ENCODE measurements around the gene TUBGCP2.

DNA sequence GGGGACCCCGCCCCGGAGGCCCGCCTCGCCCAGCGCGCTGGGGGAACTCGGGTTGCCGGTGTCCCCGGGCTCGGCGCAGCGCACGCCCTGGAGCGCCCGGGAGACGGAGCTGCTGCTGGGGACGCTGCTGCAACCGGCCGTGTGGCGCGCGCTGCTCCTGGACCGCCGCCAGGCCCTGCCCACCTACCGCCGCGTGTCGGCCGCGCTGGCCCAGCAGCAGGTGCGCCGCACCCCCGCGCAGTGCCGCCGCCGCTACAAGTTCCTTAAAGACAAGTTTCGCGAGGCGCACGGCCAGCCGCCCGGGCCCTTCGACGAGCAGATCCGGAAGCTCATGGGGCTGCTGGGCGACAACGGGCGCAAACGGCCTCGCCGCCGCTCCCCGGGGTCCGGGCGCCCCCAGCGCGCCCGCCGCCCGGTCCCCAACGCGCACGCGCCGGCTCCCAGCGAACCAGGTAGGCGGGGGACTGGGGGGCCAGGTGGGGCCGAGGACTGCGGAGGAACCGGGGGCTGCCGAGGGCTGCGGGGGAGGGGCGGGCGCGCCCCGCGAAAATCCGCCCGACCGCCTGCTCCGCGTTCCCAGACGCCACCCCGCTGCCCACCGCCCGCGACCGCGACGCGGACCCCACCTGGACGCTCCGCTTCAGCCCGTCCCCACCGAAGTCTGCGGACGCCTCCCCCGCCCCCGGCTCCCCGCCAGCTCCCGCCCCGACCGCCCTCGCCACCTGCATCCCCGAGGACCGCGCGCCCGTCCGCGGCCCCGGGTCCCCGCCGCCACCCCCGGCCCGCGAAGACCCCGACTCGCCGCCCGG, 78.1 kb downstream of the TUBGCP2 start:
- TF ChIP-seq GPN1 (CRISPR knock-in tag; IDR thresholded peaks at IDR 0.05; ENCODE audit: borderline replicate concordance) (no peak), PHF20 (CRISPR knock-in tag; IDR thresholded peaks at IDR 0.05) (no peak), ZNF550 (CRISPR knock-in tag; IDR thresholded peaks at IDR 0.05; ENCODE audit: borderline replicate concordance) (no peak), EZH2 (conservative IDR thresholded peaks at IDR 0.05; ENCODE audit: low read depth, low read length) (no peak), ZNF780A (CRISPR knock-in tag; IDR thresholded peaks at IDR 0.05) (no peak), POLR2AphosphoS5 (IDR thresholded peaks at IDR 0.05; ENCODE audit: low read depth, low read length) (no peak), GABPB1 (CRISPR knock-in tag; IDR thresholded peaks at IDR 0.05) (no peak), PATZ1 (CRISPR knock-in tag; IDR thresholded peaks at IDR 0.05) (no peak), TCF7L2 (IDR thresholded peaks at IDR 0.05; ENCODE audit: low read depth, low read length) (no peak), FOXP1 (IDR thresholded peaks at IDR 0.05) (no peak), FOXP1 (CRISPR knock-in tag; IDR thresholded peaks at IDR 0.05) (no peak), HDAC6 (IDR thresholded peaks at IDR 0.05; ENCODE audit: low read depth, low read length) (no peak), HINFP (CRISPR knock-in tag; IDR thresholded peaks at IDR 0.05; ENCODE audit: low read depth) (no peak), POLR2A (IDR thresholded peaks at IDR 0.05; ENCODE audit: insufficient read depth in 1 of 2, low read depth in 2 of 2, low read length in 2 of 2) (no peak)
- TF ChIP-seq, protein P1, sequence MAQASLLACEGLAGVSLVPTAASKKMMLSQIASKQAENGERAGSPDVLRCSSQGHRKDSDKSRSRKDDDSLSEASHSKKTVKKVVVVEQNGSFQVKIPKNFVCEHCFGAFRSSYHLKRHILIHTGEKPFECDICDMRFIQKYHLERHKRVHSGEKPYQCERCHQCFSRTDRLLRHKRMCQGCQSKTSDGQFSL (CRISPR knock-in tag; IDR thresholded peaks at IDR 0.05), result no peak
